Activated naive CD8-positive, alpha-beta T cell treated with anti-CD3 and anti-CD28 coated beads for 36 hours (primary cell): Measurements from ENCODE around the gene SFTPD. TPM values are rescaled to one million over a fixed set of nuclear protein-coding genes. Genes with fewer than 3 reads are reported as not detected.
"Not testable (repeated sequence)": the region's sequence is repeated elsewhere in the genome, so short reads cannot be mapped to it uniquely, and the experiment has no call there.

Experiments
- DNase-seq: peaks from one replicate; pipeline ENCODE4 v3.0.0; 2021
- H3K27ac Mint-ChIP-seq: one replicate; pipeline ENCODE4 v1.8.0; 2022; ENCODE audit warnings: mild to moderate bottlenecking, moderate library complexity, mixed read lengths
- H3K27me3 Mint-ChIP-seq: one replicate; pipeline ENCODE4 v1.8.0; 2022; ENCODE audit warnings: mild to moderate bottlenecking, mixed read lengths
- H3K36me3 Mint-ChIP-seq: one replicate; pipeline ENCODE4 v1.8.0; 2021; ENCODE audit warnings: mild to moderate bottlenecking, mixed read lengths
- H3K4me1 Mint-ChIP-seq: one replicate; pipeline ENCODE4 v1.8.0; 2021; ENCODE audit warnings: mixed read lengths
- H3K4me3 Mint-ChIP-seq: one replicate; pipeline ENCODE4 v1.8.0; 2022; ENCODE audit warnings: mild to moderate bottlenecking, moderate library complexity, mixed read lengths
- H3K9me3 Mint-ChIP-seq: one replicate; pipeline ENCODE4 v1.8.0; 2022; ENCODE audit warnings: mixed read lengths
- total RNA-seq, 2 experiments: library from RNA; stranded (reverse); gene quantifications; one replicate each; pipeline ENCODE4 v1.2.3, GENCODE V29; 2021

SFTPD gene
- total RNA-seq, 2 experiments from 2014 or later, result not detected

DNA sequence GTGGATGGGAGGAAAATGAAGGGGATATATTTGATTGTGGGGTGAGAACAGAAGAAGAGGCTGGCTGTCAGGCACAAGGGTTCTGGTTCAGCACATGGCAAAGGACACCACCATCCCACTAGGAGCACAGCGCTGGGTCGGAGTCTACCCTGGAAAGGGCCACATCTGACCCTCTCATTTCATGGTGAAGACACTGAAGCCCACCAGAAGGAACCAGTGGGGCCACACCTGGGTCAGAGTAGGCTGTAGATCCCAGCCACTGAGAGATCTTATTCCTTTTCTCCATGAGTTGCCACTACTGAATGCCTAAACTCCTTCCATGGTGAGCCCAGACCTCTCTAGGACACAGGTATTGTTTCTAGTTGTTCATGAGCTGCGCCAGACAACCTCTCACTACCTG, 25.8 kb downstream of the SFTPD start:
- no peak for DNase-seq
- no peaks in the 10 kb centered on the region for H3K9me3 Mint-ChIP-seq
- H3K36me3 Mint-ChIP-seq, result no peaks in the 10 kb centered on the region
- no peak overlapping the region for H3K27ac Mint-ChIP-seq
- no peaks in the 10 kb centered on the region for H3K27me3 Mint-ChIP-seq
- peaks cover 11% of the 10 kb centered on the region for H3K4me1 Mint-ChIP-seq
- H3K4me3 Mint-ChIP-seq, result no peak overlapping the region

DNA sequence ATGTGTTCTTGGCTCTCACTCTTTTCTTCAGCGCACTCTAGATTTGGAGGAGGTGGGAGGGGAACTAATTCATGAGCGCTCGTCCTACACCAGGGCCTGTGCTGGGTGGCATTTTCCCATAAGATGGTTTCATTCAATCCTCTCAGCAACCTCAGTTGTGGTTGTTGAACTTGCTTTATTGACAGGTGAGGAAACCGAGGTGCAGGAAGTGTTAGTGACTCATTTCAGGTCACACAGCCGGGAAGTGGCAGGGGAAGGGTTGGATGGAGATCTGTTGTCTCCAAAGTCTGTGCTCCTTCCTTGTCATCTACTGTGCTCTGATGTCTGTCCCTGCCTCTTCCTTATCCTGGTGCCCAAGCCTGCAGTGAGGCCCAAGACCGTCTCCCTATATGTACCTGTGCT, 26.9 kb downstream of the SFTPD start:
- H3K27ac Mint-ChIP-seq, DNase-seq, H3K9me3 Mint-ChIP-seq, H3K4me3 Mint-ChIP-seq, H3K27me3 Mint-ChIP-seq, H3K36me3 Mint-ChIP-seq: not testable (repeated sequence)
- peaks cover 11% of the 10 kb centered on the region for H3K4me1 Mint-ChIP-seq

DNA sequence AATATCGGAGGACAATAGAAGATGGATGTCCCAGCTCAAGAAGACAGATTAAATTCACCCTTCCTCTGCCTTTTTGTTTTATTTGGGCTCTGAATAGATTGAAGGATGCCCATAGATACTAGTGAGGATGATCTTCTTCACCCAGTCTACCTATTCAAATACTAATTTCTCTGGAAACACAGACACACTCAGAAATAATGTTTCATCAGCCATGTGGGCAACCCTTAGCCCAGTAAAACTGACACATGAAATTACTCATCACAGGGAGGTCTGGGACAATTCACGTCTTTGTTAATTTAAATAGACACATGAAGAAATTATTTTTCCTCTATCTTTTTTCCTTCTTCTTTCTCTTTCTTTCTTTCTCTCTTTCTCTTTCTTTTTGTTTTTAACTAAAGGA, 33.1 kb downstream of the SFTPD start:
- peaks cover 11% of the 10 kb centered on the region for H3K4me1 Mint-ChIP-seq
- not testable (repeated sequence) for H3K4me3 Mint-ChIP-seq, H3K27me3 Mint-ChIP-seq, H3K9me3 Mint-ChIP-seq, H3K27ac Mint-ChIP-seq, H3K36me3 Mint-ChIP-seq, DNase-seq

DNA sequence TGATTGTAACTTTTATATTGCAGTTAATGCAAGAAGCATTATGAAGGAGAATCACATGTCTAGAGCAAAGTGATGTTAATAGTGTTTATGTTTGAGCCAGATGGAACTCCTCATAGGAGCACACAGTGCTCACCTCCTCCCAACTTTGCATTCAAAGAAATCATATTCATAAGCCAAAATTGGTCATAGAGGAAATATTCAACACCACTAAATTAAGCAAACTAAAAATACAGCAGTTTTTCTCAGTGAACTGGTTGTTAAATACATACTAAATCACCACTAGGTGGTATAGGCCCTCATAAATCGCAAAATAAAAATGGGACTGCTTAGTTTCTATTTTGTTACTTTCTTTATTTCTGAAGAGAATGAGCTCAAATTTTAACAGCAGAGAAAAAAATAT, 34.4 kb downstream of the SFTPD start:
- not testable (repeated sequence) for H3K9me3 Mint-ChIP-seq, DNase-seq, H3K36me3 Mint-ChIP-seq, H3K4me1 Mint-ChIP-seq, H3K27ac Mint-ChIP-seq, H3K4me3 Mint-ChIP-seq
- H3K27me3 Mint-ChIP-seq, result peaks cover 16% of the 10 kb centered on the region

DNA sequence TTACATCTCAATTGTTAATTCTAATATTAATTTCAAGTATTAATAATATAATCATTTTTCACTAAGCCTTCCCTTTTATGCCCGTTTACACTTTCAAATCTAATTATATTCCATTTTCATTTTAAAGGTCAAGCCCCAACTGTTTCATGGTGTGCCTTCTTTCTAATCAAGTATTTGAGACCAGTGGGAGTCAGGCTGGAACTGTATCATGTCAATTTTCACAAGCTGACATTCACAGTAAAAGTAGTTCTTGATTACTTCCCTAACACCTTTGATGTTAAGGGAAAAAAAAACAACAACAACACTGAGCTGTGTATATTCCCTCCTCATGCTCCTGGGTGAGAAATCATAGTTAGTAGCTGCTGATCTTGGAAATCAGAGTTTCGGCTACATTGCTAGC, 38.1 kb downstream of the SFTPD start:
- no peaks in the 10 kb centered on the region for H3K36me3 Mint-ChIP-seq
- peaks cover 33% of the 10 kb centered on the region for H3K27me3 Mint-ChIP-seq
- no peaks in the 10 kb centered on the region for H3K9me3 Mint-ChIP-seq
- no peak overlapping the region for H3K4me3 Mint-ChIP-seq
- no peaks in the 10 kb centered on the region for H3K4me1 Mint-ChIP-seq
- no peak overlapping the region for H3K27ac Mint-ChIP-seq
- DNase-seq, result no peak

DNA sequence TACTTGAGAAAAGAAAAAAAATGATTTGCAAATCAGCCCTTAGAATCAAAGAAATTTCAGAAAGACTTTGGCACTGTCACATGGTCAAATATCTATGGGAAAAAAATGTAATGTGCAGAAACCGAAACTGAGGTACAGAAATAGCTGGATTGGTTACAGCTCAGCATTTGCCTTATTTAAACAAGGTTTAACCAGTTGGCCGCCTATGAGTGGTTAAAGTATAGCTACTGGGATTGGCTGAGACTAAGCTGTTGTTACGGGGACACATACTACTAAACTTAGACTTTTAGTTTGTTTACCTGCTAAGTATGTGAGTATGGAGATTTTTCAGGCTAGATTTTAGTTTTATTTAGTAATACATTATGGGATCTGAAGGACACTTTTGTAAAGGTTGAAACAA, 38.6 kb downstream of the SFTPD start:
- Mint-ChIP-seq H3K4me1 (peaks cover 4% of the 10 kb centered on the region), H3K9me3 (no peaks in the 10 kb centered on the region), H3K4me3 (no peak overlapping the region), H3K27ac (no peak overlapping the region), H3K27me3 (peaks cover 38% of the 10 kb centered on the region), H3K36me3 (no peaks in the 10 kb centered on the region)
- DNase-seq, result no peak

DNA sequence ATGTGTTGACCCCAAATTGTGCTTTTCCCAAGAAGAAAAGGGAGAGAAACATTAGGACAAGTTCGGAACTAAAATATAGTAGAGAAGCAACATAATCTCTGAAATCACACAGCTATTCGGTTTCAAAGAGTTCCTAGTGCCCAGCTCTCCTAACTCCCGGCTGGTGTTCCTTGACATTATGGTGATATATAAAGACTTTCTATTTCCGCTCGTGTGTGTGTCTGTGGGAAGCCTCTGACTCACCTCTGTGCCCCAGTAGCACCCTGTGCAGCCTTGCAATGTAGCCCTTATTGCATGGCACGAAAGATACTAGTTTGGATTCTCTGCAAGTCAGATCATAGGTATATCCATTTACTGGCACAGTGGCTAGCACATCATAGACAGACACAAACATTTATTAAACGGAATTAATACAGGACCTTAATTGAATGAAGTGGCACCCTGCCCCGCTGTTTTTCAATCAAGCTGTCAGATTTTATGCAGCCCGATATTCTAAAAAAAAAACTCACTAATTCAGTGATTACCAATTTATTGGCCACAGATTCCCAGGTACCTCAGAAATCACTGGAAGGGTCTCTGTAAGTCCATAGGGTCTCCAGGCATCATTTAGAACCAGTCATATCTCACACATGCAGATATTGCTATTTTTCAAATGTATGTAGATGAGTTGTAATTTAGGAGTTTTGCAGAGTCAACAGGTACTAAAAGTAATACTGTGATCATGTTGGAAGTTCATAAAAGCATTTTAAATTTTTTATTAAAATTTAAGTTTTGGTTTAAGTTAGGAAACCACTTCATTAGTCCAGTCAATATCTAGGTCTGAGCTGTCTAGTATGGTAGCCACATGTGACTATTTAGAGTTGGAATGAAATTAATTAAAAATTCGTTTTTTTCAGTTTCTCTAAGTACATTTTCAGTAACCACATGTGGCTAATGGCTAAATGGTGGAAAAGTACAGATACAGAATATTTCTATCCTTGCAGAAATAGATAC, 43.3 kb downstream of the SFTPD start:
- no peak for DNase-seq
- Mint-ChIP-seq H3K4me1 (peaks cover 16% of the 10 kb centered on the region), H3K9me3 (no peaks in the 10 kb centered on the region), H3K36me3 (no peaks in the 10 kb centered on the region), H3K27ac (no peak overlapping the region), H3K27me3 (peaks cover 64% of the 10 kb centered on the region), H3K4me3 (peak overlapping the region; percentile 87)

DNA sequence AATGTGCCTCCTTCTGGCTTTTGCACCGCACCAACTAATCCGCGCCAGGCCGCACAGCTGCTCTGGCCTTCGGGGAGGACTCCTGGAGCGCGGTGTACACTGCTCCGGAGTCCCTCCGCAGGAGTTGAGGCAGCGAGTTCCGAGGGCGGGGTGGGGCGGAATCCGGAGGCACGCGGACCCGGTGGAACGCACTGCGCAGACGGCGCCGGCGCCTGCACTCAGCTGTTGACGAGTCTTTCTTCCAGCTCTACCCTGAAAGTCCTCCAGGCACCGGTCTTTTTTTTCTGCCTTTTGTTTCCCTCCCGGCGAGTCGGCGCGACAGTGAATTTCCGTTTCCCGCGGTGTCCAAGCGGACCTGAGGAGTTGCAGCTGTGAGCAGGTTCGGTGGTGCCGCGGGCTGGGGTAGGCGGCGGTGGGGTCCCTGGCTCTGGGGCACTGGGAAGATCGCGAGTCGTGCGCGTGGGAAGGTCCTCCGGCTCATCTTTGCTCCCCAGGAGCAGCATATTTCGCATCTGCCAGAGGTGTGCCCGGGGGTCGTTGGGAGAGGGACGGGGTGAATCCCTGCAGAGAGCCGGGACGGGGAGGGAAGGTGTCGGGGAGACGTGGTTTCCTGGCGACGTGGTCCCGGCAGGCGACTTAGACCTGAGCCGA, 44.1 kb downstream of the SFTPD start:
- Mint-ChIP-seq H3K4me1 (peaks cover 16% of the 10 kb centered on the region), H3K36me3 (no peaks in the 10 kb centered on the region), H3K9me3 (no peaks in the 10 kb centered on the region), H3K27ac (peak overlapping the region; percentile 63), H3K4me3 (peak overlapping the region; percentile 87), H3K27me3 (peaks cover 60% of the 10 kb centered on the region)
- DNase-seq, result peak; percentile 66

DNA sequence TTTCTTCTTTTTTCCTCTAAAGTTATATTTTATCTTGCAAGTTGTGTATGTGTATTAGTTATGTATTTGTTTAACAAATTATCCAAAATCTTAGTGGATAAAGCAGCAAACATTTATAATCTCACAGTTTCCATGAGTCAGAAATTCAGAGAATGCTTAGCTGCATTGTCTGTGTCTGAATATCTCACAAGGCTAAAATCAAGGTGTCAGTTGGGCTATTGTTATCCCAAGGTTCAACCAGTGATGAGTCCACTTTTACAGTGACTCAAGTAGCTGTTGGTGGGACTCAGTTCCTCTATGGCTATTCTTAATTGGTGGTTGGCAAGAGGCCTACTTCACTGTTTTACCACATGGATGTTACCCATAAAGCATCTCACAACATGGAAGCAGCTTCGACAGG, 47.3 kb downstream of the SFTPD start:
- not testable (repeated sequence) for H3K27ac Mint-ChIP-seq, H3K4me3 Mint-ChIP-seq, H3K36me3 Mint-ChIP-seq, DNase-seq, H3K9me3 Mint-ChIP-seq
- Mint-ChIP-seq H3K4me1 (peaks cover 16% of the 10 kb centered on the region), H3K27me3 (peaks cover 58% of the 10 kb centered on the region)

DNA sequence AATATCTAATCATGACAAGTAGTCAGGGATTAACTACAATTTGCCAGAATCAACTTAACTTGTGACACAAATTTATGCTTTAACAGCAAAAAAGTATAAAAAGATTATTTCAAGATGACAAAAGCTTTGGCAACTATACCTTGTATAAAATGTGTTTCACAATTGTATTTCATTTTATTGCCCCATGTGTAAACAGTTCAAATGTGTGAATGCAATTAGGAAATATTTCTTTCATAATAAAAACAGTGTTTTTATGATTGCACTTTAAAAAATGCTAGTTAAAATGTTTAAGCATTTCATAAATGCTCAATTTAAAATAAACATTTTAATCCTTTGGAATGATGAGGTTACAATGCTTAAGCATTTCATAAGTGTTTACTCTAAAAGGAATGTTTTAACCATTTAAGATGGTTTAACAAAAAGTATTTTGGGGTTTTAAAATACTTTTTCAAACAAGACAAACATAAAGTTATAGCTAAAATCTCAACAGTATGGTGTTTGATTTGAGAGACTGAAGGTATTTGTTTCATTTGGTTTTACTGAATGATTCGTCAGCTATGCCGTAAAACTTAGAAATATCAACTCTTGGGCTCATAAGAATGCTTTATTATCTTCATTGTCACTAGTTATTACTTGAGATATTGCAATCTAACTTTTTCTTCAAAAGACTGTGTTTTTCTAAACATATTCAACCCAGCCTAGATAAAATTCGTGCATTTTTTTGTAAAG, 50.1 kb downstream of the SFTPD start:
- Mint-ChIP-seq H3K27me3 (peaks cover 45% of the 10 kb centered on the region), H3K36me3 (no peaks in the 10 kb centered on the region), H3K4me3 (no peak overlapping the region), H3K9me3 (no peaks in the 10 kb centered on the region), H3K27ac (no peak overlapping the region), H3K4me1 (peaks cover 1% of the 10 kb centered on the region)
- DNase-seq, result no peak

DNA sequence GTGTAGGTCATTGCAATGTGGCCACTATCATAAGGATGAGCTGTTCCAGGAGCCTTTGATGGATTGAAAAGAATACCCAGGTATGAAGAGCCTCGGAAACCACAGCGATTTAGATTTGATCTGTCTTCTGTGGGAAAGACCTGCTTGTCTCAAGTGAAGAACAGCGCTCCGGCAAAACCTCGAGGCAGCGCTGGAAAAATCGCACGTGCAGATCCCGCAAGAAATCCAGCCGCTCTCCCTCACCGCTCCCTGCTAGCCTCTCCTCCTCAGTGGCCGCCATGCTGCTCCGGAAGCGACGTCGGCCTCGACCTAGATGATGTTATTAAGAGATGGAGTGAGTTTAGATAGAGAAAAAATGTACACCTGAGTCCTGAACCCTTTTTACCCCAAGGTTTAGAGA, 56.0 kb downstream of the SFTPD start:
- not testable (repeated sequence) for H3K9me3 Mint-ChIP-seq, H3K4me1 Mint-ChIP-seq, H3K4me3 Mint-ChIP-seq, H3K27ac Mint-ChIP-seq, DNase-seq, H3K36me3 Mint-ChIP-seq
- H3K27me3 Mint-ChIP-seq, result peaks cover 41% of the 10 kb centered on the region

DNA sequence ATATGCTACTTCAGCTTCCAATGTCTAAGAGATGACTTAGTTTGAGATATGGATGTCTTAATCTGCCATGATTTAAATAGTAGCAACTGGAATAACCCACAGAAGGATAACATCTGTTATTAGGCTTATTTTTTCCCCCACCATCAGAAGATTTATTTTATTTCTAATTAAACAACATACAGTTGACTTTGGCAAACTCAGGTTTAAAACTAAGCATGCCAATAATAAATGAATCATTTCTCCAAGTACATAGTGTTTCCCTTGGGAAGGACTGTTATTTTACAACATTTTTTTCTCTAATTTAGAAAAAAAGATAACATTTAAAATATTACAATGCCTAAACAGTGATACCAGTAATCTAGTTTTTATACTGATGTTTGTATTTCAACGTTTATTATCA, 58.4 kb downstream of the SFTPD start:
- no peak for DNase-seq
- Mint-ChIP-seq H3K4me3 (no peak overlapping the region), H3K9me3 (no peaks in the 10 kb centered on the region), H3K36me3 (no peaks in the 10 kb centered on the region), H3K27ac (no peak overlapping the region), H3K4me1 (peaks cover 4% of the 10 kb centered on the region), H3K27me3 (peaks cover 54% of the 10 kb centered on the region)

DNA sequence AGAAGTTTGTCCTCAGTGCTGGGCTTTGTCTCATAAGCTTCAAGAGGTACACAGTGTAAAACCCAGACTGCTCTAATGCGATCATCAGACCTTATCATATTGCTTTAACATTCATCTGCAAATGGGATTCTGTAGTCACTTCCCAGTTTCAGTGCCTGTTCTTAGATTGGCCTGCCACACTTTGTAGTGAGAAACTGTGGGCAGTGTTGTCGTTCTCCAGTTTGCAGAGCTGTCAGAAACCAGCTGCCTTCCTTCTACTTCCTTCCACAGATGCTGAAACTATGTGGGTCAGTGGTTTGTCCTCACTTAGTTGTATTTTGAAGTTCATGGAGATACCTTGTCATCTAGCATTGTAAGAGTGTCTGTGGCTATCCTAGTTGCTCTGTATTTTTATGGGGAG, 59.9 kb downstream of the SFTPD start:
- not testable (repeated sequence) for H3K27ac Mint-ChIP-seq, H3K4me1 Mint-ChIP-seq, H3K36me3 Mint-ChIP-seq, DNase-seq, H3K9me3 Mint-ChIP-seq, H3K4me3 Mint-ChIP-seq
- H3K27me3 Mint-ChIP-seq, result peaks cover 54% of the 10 kb centered on the region
